Activated naive CD4-positive, alpha-beta T cell treated with anti-CD3 and anti-CD28 coated beads, Interleukin-2, amount 10 ng/mL, durations not matched to agents 7 days and 5 days (primary cell): ENCODE data around the gene SH3TC1.

Source experiments
- CTCF ChIA-PET: fragments of 350-600 bp; sonication (Branson Sonifier 250); formaldehyde crosslinking; loops from one replicate; lab custom pipeline; 2021; ENCODE audit warnings: antibody characterized with exemption; lab: Charles Lee
- DNase-seq: peaks from one replicate; pipeline ENCODE4 v3.0.0-alpha.2; 2020
- H3K27ac Mint-ChIP-seq: one replicate; pipeline ENCODE4 v1.8.0; 2021; ENCODE audit warnings: mild to moderate bottlenecking, moderate library complexity, mixed read lengths
- H3K27me3 Mint-ChIP-seq: one replicate; pipeline ENCODE4 v1.8.0; 2021; ENCODE audit warnings: mild to moderate bottlenecking, mixed read lengths
- H3K36me3 Mint-ChIP-seq: one replicate; pipeline ENCODE4 v1.8.0; 2021; ENCODE audit warnings: mixed read lengths
- H3K4me1 Mint-ChIP-seq: one replicate; pipeline ENCODE4 v1.8.0; 2021; ENCODE audit warnings: mixed read lengths
- H3K4me3 Mint-ChIP-seq: one replicate; pipeline ENCODE4 v1.8.0; 2021; ENCODE audit warnings: mild to moderate bottlenecking, moderate library complexity, mixed read lengths
- H3K9me3 Mint-ChIP-seq: one replicate; pipeline ENCODE4 v1.8.0; 2021; ENCODE audit warnings: mixed read lengths

The SH3TC1 gene

GRCh38 chr4:8168832-8169598, 30.1 kb upstream of the SH3TC1 start:
- no peaks in the 10 kb centered on the region for H3K4me1 Mint-ChIP-seq
- no peak overlapping the region for H3K4me3 Mint-ChIP-seq
- H3K27me3 Mint-ChIP-seq: peaks cover 34% of the 10 kb centered on the region
- DNase-seq: no peak
- no peak overlapping the region for H3K27ac Mint-ChIP-seq
- no peaks in the 10 kb centered on the region for H3K36me3 Mint-ChIP-seq
- CTCF ChIA-PET: interaction anchor here (1.2 kb wide), 1 partner anchor 10 kb away, joined by 7 read pairs; no protein-coding TSS in a partner anchor
- peaks cover 18% of the 10 kb centered on the region for H3K9me3 Mint-ChIP-seq

GRCh38 chr4:8169763-8170162, 29.3 kb upstream of the SH3TC1 start:
- DNase-seq: no peak
- CTCF ChIA-PET: no interaction called here
- no peaks in the 10 kb centered on the region for H3K36me3 Mint-ChIP-seq
- no peaks in the 10 kb centered on the region for H3K4me1 Mint-ChIP-seq
- H3K4me3 Mint-ChIP-seq: no peak overlapping the region
- no peak overlapping the region for H3K27ac Mint-ChIP-seq
- H3K27me3 Mint-ChIP-seq: peaks cover 34% of the 10 kb centered on the region
- H3K9me3 Mint-ChIP-seq: peaks cover 18% of the 10 kb centered on the region

GRCh38 chr4:8170341-8170740, 28.7 kb upstream of the SH3TC1 start:
- no peak overlapping the region for H3K27ac Mint-ChIP-seq
- H3K36me3 Mint-ChIP-seq: no peaks in the 10 kb centered on the region
- peaks cover 18% of the 10 kb centered on the region for H3K9me3 Mint-ChIP-seq

GRCh38 chr4:8171266-8171665, 27.8 kb upstream of the SH3TC1 start:
- peaks cover 28% of the 10 kb centered on the region for H3K27me3 Mint-ChIP-seq
- peaks cover 18% of the 10 kb centered on the region for H3K9me3 Mint-ChIP-seq
- no peak overlapping the region for H3K4me3 Mint-ChIP-seq
- no peak for DNase-seq
- H3K36me3 Mint-ChIP-seq: no peaks in the 10 kb centered on the region
- CTCF ChIA-PET: no interaction called here
- no peaks in the 10 kb centered on the region for H3K4me1 Mint-ChIP-seq
- no peak overlapping the region for H3K27ac Mint-ChIP-seq

More at GRCh38 chr4:8170341-8170740, 28.7 kb upstream of the SH3TC1 start:
- Mint-ChIP-seq H3K27me3 (peaks cover 30% of the 10 kb centered on the region), H3K4me1 (no peaks in the 10 kb centered on the region), H3K4me3 (no peak overlapping the region)
- DNase-seq: no peak
- CTCF ChIA-PET: no interaction called here

GRCh38 chr4:8171984-8172924, 26.8 kb upstream of the SH3TC1 start:
- H3K27ac Mint-ChIP-seq: no peak overlapping the region
- H3K36me3 Mint-ChIP-seq: no peaks in the 10 kb centered on the region
- CTCF ChIA-PET: no interaction called here
- H3K4me1 Mint-ChIP-seq: no peaks in the 10 kb centered on the region
- H3K4me3 Mint-ChIP-seq: no peak overlapping the region
- peaks cover 16% of the 10 kb centered on the region for H3K9me3 Mint-ChIP-seq
- no peak for DNase-seq
- peaks cover 29% of the 10 kb centered on the region for H3K27me3 Mint-ChIP-seq

- H3K4me3 Mint-ChIP-seq: no peak overlapping the region
- no peaks in the 10 kb centered on the region for H3K36me3 Mint-ChIP-seq
- peaks cover 26% of the 10 kb centered on the region for H3K27me3 Mint-ChIP-seq
- no peak for DNase-seq
- CTCF ChIA-PET: no interaction called here
- peaks cover 4% of the 10 kb centered on the region for H3K9me3 Mint-ChIP-seq
- H3K27ac Mint-ChIP-seq: no peak overlapping the region
- no peaks in the 10 kb centered on the region for H3K4me1 Mint-ChIP-seq
These were observed 25.4 kb upstream of the SH3TC1 start for GRCh38 chr4:8173492-8174242.

GRCh38 chr4:8174970-8175369, 24.1 kb upstream of the SH3TC1 start:
- H3K27ac Mint-ChIP-seq: no peak overlapping the region
- no peaks in the 10 kb centered on the region for H3K9me3 Mint-ChIP-seq
- peaks cover 23% of the 10 kb centered on the region for H3K27me3 Mint-ChIP-seq
- H3K4me1 Mint-ChIP-seq: no peaks in the 10 kb centered on the region
- CTCF ChIA-PET: interaction anchor here (2.4 kb wide), 2 partner anchors 228 to 233 kb away, joined by 13 to 29 read pairs; no protein-coding TSS in a partner anchor
- no peak for DNase-seq
- no peaks in the 10 kb centered on the region for H3K36me3 Mint-ChIP-seq
- no peak overlapping the region for H3K4me3 Mint-ChIP-seq

GRCh38 chr4:8175686-8176085, 23.4 kb upstream of the SH3TC1 start:
- CTCF ChIA-PET: interaction anchor here (0.9 to 2.4 kb wide), 6 partner anchors 26 to 233 kb away, joined by 3 to 29 read pairs (median 9); no protein-coding TSS in a partner anchor
- peaks cover under 1% of the 10 kb centered on the region for H3K9me3 Mint-ChIP-seq
- H3K27me3 Mint-ChIP-seq: peaks cover 23% of the 10 kb centered on the region
- H3K4me3 Mint-ChIP-seq: no peak overlapping the region
- H3K27ac Mint-ChIP-seq: no peak overlapping the region
- H3K36me3 Mint-ChIP-seq: no peaks in the 10 kb centered on the region
- H3K4me1 Mint-ChIP-seq: no peaks in the 10 kb centered on the region
- DNase-seq: no peak

- H3K9me3 Mint-ChIP-seq: peaks cover 3% of the 10 kb centered on the region
- H3K36me3 Mint-ChIP-seq: no peaks in the 10 kb centered on the region
- no peak overlapping the region for H3K4me3 Mint-ChIP-seq
- no peak overlapping the region for H3K27ac Mint-ChIP-seq
- CTCF ChIA-PET: interaction anchor here (0.6 to 2.4 kb wide), 21 partner anchors 14 to 292 kb away, joined by 3 to 29 read pairs (median 4); partner anchors contain the start of gene SH3TC1
- H3K4me1 Mint-ChIP-seq: no peaks in the 10 kb centered on the region
- H3K27me3 Mint-ChIP-seq: peaks cover 17% of the 10 kb centered on the region
- peak; percentile 58 for DNase-seq
These were observed 22.3 kb upstream of the SH3TC1 start for GRCh38 chr4:8176547-8177399.

- no peak overlapping the region for H3K4me3 Mint-ChIP-seq
- H3K9me3 Mint-ChIP-seq: peaks cover 3% of the 10 kb centered on the region
- H3K27ac Mint-ChIP-seq: no peak overlapping the region
- peaks cover 9% of the 10 kb centered on the region for H3K27me3 Mint-ChIP-seq
- H3K4me1 Mint-ChIP-seq: no peaks in the 10 kb centered on the region
- H3K36me3 Mint-ChIP-seq: no peaks in the 10 kb centered on the region
- DNase-seq: no peak
- CTCF ChIA-PET: interaction anchor here (0.6 to 2.4 kb wide), 16 partner anchors 14 to 290 kb away, joined by 3 to 29 read pairs (median 6); partner anchors contain the start of gene SH3TC1
These were observed 21.5 kb upstream of the SH3TC1 start for GRCh38 chr4:8177552-8177951.

GRCh38 chr4:8177956-8178355, 21.1 kb upstream of the SH3TC1 start:
- Mint-ChIP-seq H3K9me3 (peaks cover 3% of the 10 kb centered on the region), H3K27me3 (peaks cover 9% of the 10 kb centered on the region), H3K4me3 (no peak overlapping the region), H3K36me3 (no peaks in the 10 kb centered on the region), H3K4me1 (no peaks in the 10 kb centered on the region), H3K27ac (no peak overlapping the region)
- no peak for DNase-seq
- CTCF ChIA-PET: interaction anchor here (0.7 to 1.1 kb wide), 2 partner anchors 58 to 59 kb away, joined by 3 to 4 read pairs; no protein-coding TSS in a partner anchor

- Mint-ChIP-seq H3K27me3 (peaks cover 9% of the 10 kb centered on the region), H3K9me3 (peaks cover 3% of the 10 kb centered on the region), H3K4me3 (no peak overlapping the region), H3K27ac (no peak overlapping the region), H3K36me3 (no peaks in the 10 kb centered on the region), H3K4me1 (no peaks in the 10 kb centered on the region)
- CTCF ChIA-PET: interaction anchor here (0.9 to 1.2 kb wide), 4 partner anchors 11 to 64 kb away, joined by 3 to 7 read pairs (median 3); no protein-coding TSS in a partner anchor
- DNase-seq: no peak
These were observed 20.0 kb upstream of the SH3TC1 start for GRCh38 chr4:8179074-8179473.

GRCh38 chr4:8179771-8180170, 19.3 kb upstream of the SH3TC1 start:
- no peak overlapping the region for H3K4me3 Mint-ChIP-seq
- no peaks in the 10 kb centered on the region for H3K36me3 Mint-ChIP-seq
- CTCF ChIA-PET: interaction anchor here (0.9 to 1.2 kb wide), 3 partner anchors 11 to 63 kb away, joined by 3 to 7 read pairs (median 3); no protein-coding TSS in a partner anchor
- no peaks in the 10 kb centered on the region for H3K4me1 Mint-ChIP-seq
- peaks cover 3% of the 10 kb centered on the region for H3K9me3 Mint-ChIP-seq
- no peak overlapping the region for H3K27ac Mint-ChIP-seq
- H3K27me3 Mint-ChIP-seq: peaks cover 9% of the 10 kb centered on the region
- DNase-seq: no peak
